ENCODE measurements around the gene FXN.
"Not testable (repeated sequence)": the region's sequence is repeated elsewhere in the genome, so short reads cannot be mapped to it uniquely, and the experiment has no call there.

FXN gene

GRCh38 chr9:69071059-69071458 is 35.5 kb downstream of the FXN start:
- no peak for DNase-seq

GRCh38 chr9:69073103-69073502 is 37.6 kb downstream of the FXN start:
- DNase-seq: no peak

DNA sequence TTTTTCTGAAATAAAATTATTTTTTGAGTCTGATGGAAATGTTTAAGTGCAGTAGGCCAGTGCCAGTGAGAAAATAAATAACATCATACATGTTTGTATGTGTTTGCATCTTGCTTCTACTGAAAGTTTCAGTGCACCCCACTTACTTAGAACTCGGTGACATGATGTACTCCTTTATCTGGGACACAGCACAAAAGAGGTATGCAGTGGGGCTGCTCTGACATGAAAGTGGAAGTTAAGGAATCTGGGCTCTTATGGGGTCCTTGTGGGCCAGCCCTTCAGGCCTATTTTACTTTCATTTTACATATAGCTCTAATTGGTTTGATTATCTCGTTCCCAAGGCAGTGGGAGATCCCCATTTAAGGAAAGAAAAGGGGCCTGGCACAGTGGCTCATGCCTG is 39.2 kb downstream of the FXN start:
- no peak for DNase-seq

- DNase-seq: no peak
These were observed 41.0 kb downstream of the FXN start for GRCh38 chr9:69076550-69076949.

GRCh38 chr9:69078069-69078468 is 42.5 kb downstream of the FXN start:
- DNase-seq: no peak

DNA sequence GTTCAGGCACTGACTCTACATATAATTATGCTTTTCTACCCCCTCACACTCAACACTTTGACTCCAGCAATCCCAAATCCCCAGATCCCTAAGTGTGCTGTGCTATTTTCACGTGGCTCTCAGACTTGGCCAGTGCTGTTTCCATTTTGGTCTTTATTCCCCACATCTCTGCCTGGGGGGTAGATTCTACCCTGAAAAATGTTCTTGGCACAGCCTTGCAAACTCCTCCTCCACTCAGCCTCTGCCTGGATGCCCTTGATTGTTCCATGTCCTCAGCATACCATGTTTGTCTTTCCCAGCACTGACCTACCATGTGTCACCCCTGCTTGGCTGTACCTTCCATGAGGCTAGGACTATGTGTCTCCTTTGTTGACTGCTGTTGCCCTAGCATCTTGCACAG is 43.0 kb downstream of the FXN start:
- no peak for DNase-seq

- no peak for DNase-seq
These were observed 43.6 kb downstream of the FXN start for GRCh38 chr9:69079186-69079585.

- no peak for DNase-seq
These were observed 45.7 kb downstream of the FXN start for GRCh38 chr9:69081261-69081660.

- no peak for DNase-seq
These were observed 47.8 kb downstream of the FXN start for GRCh38 chr9:69083321-69083720.

- DNase-seq: no peak
These were observed 50.2 kb downstream of the FXN start for GRCh38 chr9:69085569-69086283.

DNA sequence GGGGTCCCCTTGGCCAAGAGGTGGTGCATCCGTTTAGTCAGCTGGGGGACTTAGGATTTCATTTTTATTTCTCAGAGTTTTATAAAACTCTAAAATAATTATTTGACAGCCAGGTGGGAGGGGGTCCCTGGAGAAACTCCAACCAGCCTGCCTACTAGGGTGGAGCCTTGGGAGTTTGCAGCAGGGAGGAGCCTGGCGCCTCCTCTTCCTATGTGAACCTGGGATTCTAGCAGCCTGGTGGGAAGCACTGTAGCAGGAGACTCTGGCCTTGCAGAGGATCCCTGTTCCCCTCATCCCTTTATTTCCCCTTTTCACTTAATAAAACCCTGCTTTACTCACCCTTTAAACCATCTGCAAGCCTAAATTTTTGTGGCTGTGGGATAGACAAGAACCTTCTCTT is 50.8 kb downstream of the FXN start:
- DNase-seq: no peak

DNA sequence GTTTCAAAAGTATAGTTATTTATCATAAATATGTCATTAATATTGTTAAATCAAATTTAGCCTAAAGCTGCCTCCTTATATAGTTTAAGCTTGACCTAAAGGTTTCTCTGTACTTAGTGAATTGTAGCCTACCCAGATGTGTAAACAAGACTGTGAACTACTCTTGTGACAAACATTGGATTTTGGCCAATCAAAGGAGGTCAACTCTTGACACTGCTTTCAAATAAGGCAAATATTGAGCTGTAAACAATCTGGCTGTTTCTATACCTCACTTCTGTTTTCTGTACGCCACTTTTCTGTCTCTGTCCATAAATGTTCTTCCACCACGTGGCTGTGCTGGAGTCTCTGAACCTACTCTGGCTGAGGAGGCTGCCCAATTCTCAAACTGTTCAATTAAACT is 51.2 kb downstream of the FXN start:
- no peak for DNase-seq

GRCh38 chr9:69089082-69089481 is 53.5 kb downstream of the FXN start:
- no peak for DNase-seq

DNA sequence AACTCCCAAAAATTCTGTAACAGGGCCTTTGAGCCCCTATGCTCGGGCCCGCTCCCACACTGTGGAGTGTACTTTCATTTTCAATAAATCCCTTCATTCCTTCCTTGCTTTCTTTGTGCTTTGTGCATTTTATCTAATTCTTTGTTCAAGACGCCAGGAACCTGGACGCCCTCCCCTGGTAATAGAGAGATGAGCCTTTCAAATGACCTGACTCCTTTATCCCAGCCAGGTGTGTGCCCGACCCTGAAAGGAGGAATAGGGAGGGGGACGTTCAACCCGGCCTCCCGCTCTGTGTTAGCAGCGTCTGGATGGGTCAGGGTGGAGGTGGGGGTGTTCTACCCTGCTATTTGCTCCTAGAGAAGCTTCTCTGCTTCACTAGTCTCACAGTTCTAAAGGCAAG is 53.9 kb downstream of the FXN start:
- no peak for DNase-seq

- peak; percentile 62 for DNase-seq
These were observed 54.7 kb downstream of the FXN start for GRCh38 chr9:69090140-69090750.

GRCh38 chr9:69090946-69091345 is 55.4 kb downstream of the FXN start:
- peak; percentile 54 for DNase-seq

DNA sequence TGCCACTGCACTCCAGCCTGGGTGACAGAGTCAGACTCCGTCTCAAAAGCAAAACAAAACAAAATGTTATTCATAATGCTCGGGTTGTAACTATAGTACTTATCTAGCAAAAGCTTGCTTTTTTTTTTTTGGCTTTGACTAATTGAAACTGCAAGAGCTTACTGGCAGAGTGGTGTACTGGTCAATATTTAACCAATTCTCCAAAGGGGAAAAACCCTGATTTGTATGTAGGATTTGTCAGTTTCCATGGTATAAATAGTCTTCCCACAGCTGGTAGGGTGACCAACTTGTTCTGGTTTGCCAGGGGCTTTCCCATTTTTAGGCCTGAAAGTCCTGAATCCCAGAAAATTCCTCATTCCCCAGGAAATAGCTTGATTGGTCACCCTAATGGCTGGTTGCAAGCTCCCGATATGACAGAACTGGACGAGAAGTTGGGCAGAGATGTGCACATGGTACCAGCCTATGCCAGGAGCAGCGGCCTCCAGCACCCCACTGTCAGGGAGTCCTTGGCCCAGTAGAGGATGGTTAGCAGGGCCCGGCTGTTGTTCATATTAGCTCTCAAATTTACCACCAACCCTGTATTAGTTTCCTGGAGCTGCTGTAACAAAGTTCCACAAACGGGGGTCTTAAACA is 58.0 kb downstream of the FXN start:
- no peak for DNase-seq

- DNase-seq: not testable (repeated sequence)
These were observed 59.0 kb downstream of the FXN start for GRCh38 chr9:69094361-69095135.

DNA sequence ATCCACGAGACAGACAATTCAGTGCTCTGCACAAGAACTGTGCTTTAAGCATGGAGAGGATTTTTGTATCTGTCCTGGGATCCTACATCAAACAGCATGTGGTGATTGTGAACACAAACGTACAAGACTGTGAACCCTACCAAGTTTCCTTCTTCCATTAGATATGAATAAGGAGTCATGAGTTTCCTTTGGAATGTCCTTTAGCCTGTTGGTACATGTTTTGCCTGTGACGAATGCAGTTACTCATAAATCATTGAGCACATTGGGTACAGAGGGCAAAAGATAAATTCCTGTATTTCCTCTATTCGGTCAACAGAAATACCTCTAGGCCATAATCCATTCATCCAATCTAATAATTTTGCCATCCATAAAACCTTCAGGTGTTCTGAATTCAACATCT is 61.5 kb downstream of the FXN start:
- no peak for DNase-seq

DNA sequence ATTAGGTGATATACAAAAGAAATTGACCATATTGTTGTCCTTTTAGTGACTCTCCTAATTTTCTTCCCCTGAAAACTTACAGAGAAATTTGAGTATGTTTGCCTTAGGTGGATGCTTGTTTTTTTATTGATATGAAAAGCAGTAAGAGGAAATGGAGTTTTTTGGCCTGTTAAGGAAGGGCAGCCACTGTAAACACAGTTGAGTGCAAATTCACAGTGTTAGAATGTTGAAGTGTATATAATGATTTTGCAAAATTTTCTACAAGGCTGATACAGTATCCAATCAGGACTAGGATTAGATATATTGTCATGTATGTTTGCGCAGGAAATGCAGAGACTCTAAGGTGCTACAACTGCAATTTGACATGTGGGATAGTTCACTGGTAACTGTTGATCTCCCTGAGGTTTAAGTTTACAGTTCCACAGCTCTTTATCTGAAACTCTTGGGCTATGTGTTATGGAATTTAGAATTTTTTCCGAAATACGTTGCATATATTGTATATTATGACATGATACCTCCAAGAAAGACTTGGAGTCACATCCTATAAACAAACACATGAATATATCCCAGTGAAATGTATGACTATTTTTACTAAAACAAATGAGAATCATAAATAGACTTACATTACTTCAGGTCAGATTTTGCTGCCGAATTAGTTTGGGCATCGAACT is 62.5 kb downstream of the FXN start:
- DNase-seq: no peak

- not testable (repeated sequence) for DNase-seq
These were observed 67.9 kb downstream of the FXN start for GRCh38 chr9:69103348-69103996.

DNA sequence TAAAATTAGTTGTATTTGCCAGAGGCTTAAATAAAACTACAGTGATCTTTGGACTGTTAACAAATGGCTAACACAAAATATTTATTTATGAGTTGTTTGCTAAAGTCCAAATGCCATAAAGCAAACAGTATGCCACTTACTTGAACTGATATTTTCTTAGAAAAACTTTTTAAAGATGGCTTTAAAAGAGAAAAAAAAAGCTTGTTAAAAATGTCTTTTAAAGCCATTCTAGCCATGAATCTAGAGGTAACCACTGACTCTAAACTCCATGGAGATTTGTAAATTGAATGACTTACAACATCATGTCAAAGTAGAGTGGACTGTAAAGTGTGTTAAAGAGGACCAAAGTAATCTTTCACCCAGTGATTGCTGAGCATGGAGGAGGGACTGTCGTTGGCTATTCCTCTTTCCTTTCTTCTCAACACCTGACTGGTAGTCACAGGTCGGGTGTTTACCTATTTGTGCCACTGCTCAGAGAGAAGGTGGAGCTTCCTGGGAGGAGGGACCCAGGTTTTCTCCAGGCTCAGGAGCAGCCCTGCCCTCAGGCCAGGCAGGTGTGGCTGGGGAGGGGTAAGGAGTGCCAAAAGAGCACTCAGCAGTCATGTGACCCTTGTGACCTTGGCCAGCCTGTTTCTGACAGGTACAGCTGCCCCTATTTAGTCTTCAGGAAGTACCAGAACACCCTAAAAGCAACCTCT is 69.4 kb downstream of the FXN start:
- no peak for DNase-seq

All from NCI-H82 (cell line).